ENCODE results near the gene SLC25A43.

The SLC25A43 gene

GRCh38 chrX:119467842-119468550 is 68.9 kb downstream of the SLC25A43 start, which contains the start of gene SLC25A5:
TSS of gene SLC25A5 (plus strand) at chrX:119468444. CDS start at chrX:119468516, 72 bp downstream.
- Histone ChIP-seq H3K4me1 (ENCODE audit: low read depth, poor library complexity, severe bottlenecking) (peaks cover 4% of the 10 kb centered on the region), H3K9ac (peak within 1 kb of the TSS; percentile 92), H3K27me3 (ENCODE audit: insufficient read depth, low read depth) (no peaks in the 10 kb centered on the region), H2AFZ (ENCODE audit: low read depth) (peak within 1 kb of the TSS; percentile 54; the same call in 1 of the 2 replicates), H3K4me2 (peak within 1 kb of the TSS; percentile 48), H3K36me3 (ENCODE audit: insufficient read depth) (no peaks in the 10 kb centered on the region), H4K20me1 (ENCODE audit: insufficient read depth) (peaks cover 3% of the 10 kb centered on the region; the same call in 1 of the 2 replicates), H3K4me3 (IDR thresholded peaks at IDR 0.05; ENCODE audit: insufficient read depth, low read depth, low read length) (no peak within 1 kb of the TSS), H3K79me2 (ENCODE audit: insufficient read depth, low read depth) (peaks cover 8% of the 10 kb centered on the region; the same call in 1 of the 2 replicates), H3K27ac (peak within 1 kb of the TSS; percentile 89)
- no peak for TF ChIP-seq CTCF (conservative IDR thresholded peaks at IDR 0.05; ENCODE audit: low read depth, low read length)

GRCh38 chrX:119468551-119469312 is 69.6 kb downstream of the SLC25A43 start:
- H3K4me1 ChIP-seq (ENCODE audit: low read depth, poor library complexity, severe bottlenecking), result peaks cover 4% of the 10 kb centered on the region
- peak overlapping the region; percentile 41 for H3K4me2 ChIP-seq
- H3K36me3 ChIP-seq (ENCODE audit: insufficient read depth), result no peaks in the 10 kb centered on the region
- peaks cover 3% of the 10 kb centered on the region; the same call in 1 of the 2 replicates for H4K20me1 ChIP-seq (ENCODE audit: insufficient read depth)
- peak overlapping the region; percentile 41; the same call in 1 of the 2 replicates for H2AFZ ChIP-seq (ENCODE audit: low read depth)
- H3K4me3 ChIP-seq (IDR thresholded peaks at IDR 0.05; ENCODE audit: insufficient read depth, low read depth, low read length), result no peak overlapping the region
- H3K27me3 ChIP-seq (ENCODE audit: insufficient read depth, low read depth), result no peaks in the 10 kb centered on the region
- H3K27ac ChIP-seq, result peak overlapping the region; percentile 89
- peak overlapping the region; percentile 92 for H3K9ac ChIP-seq
- peaks cover 8% of the 10 kb centered on the region; the same call in 1 of the 2 replicates for H3K79me2 ChIP-seq (ENCODE audit: insufficient read depth, low read depth)
- peak; percentile 59; the same call in 1 of the 2 replicates for TF ChIP-seq CTCF (conservative IDR thresholded peaks at IDR 0.05; ENCODE audit: low read depth, low read length)

GRCh38 chrX:119469313-119469635 is 70.1 kb downstream of the SLC25A43 start:
- Histone ChIP-seq H2AFZ (ENCODE audit: low read depth) (no peak overlapping the region), H3K79me2 (ENCODE audit: insufficient read depth, low read depth) (peaks cover 8% of the 10 kb centered on the region; the same call in 1 of the 2 replicates), H3K36me3 (ENCODE audit: insufficient read depth) (no peaks in the 10 kb centered on the region), H3K9ac (peak overlapping the region; percentile 92; the same call in 1 of the 2 replicates), H4K20me1 (ENCODE audit: insufficient read depth) (peaks cover 3% of the 10 kb centered on the region; the same call in 1 of the 2 replicates), H3K27me3 (ENCODE audit: insufficient read depth, low read depth) (no peaks in the 10 kb centered on the region), H3K4me3 (IDR thresholded peaks at IDR 0.05; ENCODE audit: insufficient read depth, low read depth, low read length) (no peak overlapping the region), H3K4me2 (peak overlapping the region; percentile 41), H3K27ac (peak overlapping the region; percentile 26; the same call in 1 of the 2 replicates), H3K4me1 (ENCODE audit: low read depth, poor library complexity, severe bottlenecking) (peaks cover 4% of the 10 kb centered on the region)
- TF ChIP-seq CTCF (conservative IDR thresholded peaks at IDR 0.05; ENCODE audit: low read depth, low read length), result 0 out of 2 replicates have a peak, but pooled peaks have one; percentile 11

GRCh38 chrX:119474615-119475388 is 75.7 kb downstream of the SLC25A43 start:
- H3K4me2 ChIP-seq, result no peak overlapping the region
- no peaks in the 10 kb centered on the region for H3K36me3 ChIP-seq (ENCODE audit: insufficient read depth)
- no peak overlapping the region for H3K27ac ChIP-seq
- H2AFZ ChIP-seq (ENCODE audit: low read depth), result no peak overlapping the region
- no peaks in the 10 kb centered on the region for H3K79me2 ChIP-seq (ENCODE audit: insufficient read depth, low read depth)
- no peak for TF ChIP-seq CTCF (conservative IDR thresholded peaks at IDR 0.05; ENCODE audit: low read depth, low read length)
- no peaks in the 10 kb centered on the region for H3K27me3 ChIP-seq (ENCODE audit: insufficient read depth, low read depth)
- H3K9ac ChIP-seq, result no peak overlapping the region
- no peak overlapping the region for H3K4me3 ChIP-seq (IDR thresholded peaks at IDR 0.05; ENCODE audit: insufficient read depth, low read depth, low read length)
- peaks cover 14% of the 10 kb centered on the region for H3K4me1 ChIP-seq (ENCODE audit: low read depth, poor library complexity, severe bottlenecking)
- no peaks in the 10 kb centered on the region for H4K20me1 ChIP-seq (ENCODE audit: insufficient read depth)

All from KMS-11 (cell line).